Measurements from ENCODE around the gene IL20RA. TPM values are rescaled to one million over a fixed set of nuclear protein-coding genes. Genes with fewer than 3 reads are reported as not detected.

IL20RA gene
- total RNA-seq (ENCODE audit: low replicate concordance): 0.18 and 0.90 TPM in 2 replicates

DNA sequence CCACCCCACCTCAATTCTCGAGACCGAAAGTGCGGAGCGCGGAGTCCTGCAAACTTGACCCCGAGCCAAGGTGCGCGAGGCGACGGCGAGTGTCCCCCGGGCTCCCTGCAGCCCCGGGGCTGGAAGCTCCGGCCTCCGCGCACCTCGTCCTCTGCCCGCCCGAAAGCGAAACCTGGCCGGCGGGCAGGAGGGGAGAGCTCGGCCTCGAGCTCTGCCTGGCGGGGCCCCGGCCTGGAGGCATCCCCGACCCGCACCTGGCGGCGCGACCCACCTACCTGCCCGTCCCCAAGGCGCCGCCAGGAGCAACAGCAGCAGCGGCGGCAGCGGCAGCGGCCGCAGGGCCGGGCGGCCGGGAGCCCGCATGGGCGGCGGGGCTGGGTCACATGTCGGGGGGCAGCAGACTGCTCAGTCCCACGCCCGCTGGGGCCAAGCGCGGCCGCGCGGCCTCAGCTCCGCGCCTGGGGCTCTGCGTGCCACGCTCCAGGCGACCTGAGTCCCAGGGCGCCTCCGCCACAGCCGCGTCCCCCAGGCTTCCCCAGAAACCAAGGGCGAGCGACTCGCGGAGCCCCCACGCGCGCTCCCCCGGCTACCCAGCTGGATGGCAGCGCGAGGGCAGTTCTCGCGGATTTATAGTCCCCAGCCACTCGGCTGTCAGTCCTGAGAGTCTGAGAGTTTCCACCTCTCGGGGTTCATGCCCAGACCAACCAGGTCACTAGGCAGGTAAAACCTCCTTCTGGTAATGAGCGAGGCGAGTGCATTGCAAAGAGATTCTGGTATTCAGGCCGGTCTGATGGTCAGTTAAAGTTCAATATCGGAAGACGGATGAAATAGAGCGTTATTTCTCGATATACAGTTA is at the start of gene IL20RA:
Gene IL20RA (minus strand): TSS at position 600 of the 856 bp plus-strand sequence. CDS start 237 bp downstream, at position 363.
- DNase-seq (ENCODE audit: low read depth): peak; percentile 8
- TF ChIP-seq, protein P1, sequence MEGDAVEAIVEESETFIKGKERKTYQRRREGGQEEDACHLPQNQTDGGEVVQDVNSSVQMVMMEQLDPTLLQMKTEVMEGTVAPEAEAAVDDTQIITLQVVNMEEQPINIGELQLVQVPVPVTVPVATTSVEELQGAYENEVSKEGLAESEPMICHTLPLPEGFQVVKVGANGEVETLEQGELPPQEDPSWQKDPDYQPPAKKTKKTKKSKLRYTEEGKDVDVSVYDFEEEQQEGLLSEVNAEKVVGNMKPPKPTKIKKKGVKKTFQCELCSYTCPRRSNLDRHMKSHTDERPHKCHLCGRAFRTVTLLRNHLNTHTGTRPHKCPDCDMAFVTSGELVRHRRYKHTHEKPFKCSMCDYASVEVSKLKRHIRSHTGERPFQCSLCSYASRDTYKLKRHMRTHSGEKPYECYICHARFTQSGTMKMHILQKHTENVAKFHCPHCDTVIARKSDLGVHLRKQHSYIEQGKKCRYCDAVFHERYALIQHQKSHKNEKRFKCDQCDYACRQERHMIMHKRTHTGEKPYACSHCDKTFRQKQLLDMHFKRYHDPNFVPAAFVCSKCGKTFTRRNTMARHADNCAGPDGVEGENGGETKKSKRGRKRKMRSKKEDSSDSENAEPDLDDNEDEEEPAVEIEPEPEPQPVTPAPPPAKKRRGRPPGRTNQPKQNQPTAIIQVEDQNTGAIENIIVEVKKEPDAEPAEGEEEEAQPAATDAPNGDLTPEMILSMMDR (IDR thresholded peaks at IDR 0.05; ENCODE audit: insufficient read depth, low read length): no peak
- H3K4me3 ChIP-seq (ENCODE audit: low read depth, low read length): peak within 1 kb of the TSS; percentile 77

DNA sequence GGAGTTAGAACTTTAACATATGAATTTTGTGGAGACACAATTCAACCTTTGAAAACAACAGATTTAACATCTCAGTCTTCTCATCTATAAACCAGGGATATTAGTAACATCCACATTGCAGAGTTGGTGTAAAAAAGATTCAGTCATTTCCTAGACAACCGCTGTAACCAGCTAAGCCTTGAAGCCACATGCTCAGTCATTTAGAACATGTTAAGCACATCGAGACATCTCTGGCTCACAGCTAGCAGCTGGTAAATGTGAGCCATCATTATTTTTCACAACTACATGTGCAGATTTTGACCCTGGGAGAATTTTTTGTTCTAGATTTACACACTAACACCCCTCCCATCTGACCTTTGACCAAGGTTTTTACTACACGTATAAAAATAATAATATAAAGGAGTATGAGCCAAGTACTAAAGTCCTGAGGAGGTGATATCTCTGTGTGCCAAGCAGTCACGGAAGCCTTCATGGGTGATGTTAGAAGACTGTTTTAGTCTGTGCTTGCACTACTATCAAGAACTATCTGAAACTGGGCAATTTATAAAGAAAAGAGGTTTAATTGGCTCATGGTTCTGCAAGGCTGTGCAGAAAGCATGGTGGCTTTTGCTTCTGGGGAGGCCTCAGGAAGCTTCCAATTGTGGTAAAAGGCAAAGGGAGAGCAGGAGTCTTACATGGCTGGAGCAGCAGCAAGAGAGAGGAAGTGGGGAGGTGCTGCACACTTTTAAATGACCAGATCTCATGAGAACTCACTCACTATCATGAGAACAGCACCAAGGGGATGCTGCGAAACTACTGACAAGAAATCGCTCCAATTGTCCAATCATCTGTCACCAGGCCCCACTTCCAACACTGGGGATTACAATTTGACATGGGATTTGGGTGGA is 48.7 kb upstream of the IL20RA start:
- TF ChIP-seq, protein P1 (IDR thresholded peaks at IDR 0.05; ENCODE audit: insufficient read depth, low read length): no peak
- DNase-seq (ENCODE audit: low read depth): no peak
- no peak overlapping the region for H3K4me3 ChIP-seq (ENCODE audit: low read depth, low read length)

GRCh38 chr6:137092018-137092417 is 47.3 kb upstream of the IL20RA start:
- TF ChIP-seq, protein P1 (IDR thresholded peaks at IDR 0.05; ENCODE audit: insufficient read depth, low read length): no peak
- no peak overlapping the region for H3K4me3 ChIP-seq (ENCODE audit: low read depth, low read length)

GRCh38 chr6:137089305-137089704 is 44.5 kb upstream of the IL20RA start:
- no peak for DNase-seq (ENCODE audit: low read depth)
- H3K4me3 ChIP-seq (ENCODE audit: low read depth, low read length): no peak overlapping the region
- TF ChIP-seq, protein P1 (IDR thresholded peaks at IDR 0.05; ENCODE audit: insufficient read depth, low read length): no peak

More at GRCh38 chr6:137092018-137092417, 47.3 kb upstream of the IL20RA start:
- DNase-seq (ENCODE audit: low read depth): no peak

DNA sequence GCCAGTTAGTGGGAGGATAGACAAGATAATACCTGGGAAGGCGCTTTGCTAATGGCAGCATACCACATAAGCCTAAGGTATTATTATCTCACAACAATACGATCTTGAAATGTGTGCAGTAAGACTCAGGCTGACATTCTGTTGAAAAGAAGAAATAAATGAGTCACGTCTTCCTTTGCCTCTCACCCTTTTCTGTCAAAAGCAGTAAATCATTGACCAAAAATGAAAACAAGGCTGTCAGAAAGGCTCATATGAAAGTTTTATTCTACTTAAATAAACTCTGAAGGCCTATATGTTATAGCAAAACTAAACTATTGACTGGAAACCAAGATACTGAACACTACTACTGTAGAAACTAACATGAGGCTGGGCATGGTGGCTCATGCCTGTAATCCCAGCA is 43.1 kb upstream of the IL20RA start:
- TF ChIP-seq, protein P1 (IDR thresholded peaks at IDR 0.05; ENCODE audit: insufficient read depth, low read length): no peak
- no peak overlapping the region for H3K4me3 ChIP-seq (ENCODE audit: low read depth, low read length)
- no peak for DNase-seq (ENCODE audit: low read depth)

GRCh38 chr6:137086031-137086430 is 41.3 kb upstream of the IL20RA start:
- TF ChIP-seq, protein P1 (IDR thresholded peaks at IDR 0.05; ENCODE audit: insufficient read depth, low read length): no peak
- no peak overlapping the region for H3K4me3 ChIP-seq (ENCODE audit: low read depth, low read length)
- DNase-seq (ENCODE audit: low read depth): no peak

All from fibroblast of the aortic adventitia (primary cell).